GM21390 (cell line): ENCODE data around the gene EPB41L2.
A peak's percentile ranks its signal among the peaks of the same experiment; 100 is the strongest.
"Not testable (repeated sequence)": the region's sequence is repeated elsewhere in the genome, so short reads cannot be mapped to it uniquely, and the experiment has no call there.

Experiments used
- ATAC-seq: cut with Tn5 transposase; IDR thresholded peaks from one replicate; pipeline ENCODE4 v1.9.1; 2021; ENCODE audit not compliant: unreplicated experiment

EPB41L2 gene

DNA sequence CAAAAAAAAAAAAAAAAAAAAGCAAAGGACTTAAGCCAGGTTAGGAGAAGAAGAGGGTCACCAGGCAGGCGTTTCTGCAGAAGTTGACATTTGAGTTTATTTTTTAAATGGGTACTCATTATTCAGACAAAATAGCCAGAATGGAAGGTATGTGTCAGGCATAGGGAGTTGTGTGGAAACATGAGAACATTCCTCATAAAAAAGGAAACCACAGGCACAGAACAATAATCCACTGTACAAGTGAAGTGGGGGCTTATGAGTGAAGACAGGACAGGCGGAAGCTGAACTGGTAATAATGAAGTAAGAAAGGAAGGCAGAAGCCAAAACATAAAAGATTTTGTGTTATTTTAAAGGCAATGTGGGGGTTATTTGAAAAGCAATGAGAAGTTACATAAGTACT is 104.6 kb downstream of the EPB41L2 start:
- ATAC-seq = no peak

DNA sequence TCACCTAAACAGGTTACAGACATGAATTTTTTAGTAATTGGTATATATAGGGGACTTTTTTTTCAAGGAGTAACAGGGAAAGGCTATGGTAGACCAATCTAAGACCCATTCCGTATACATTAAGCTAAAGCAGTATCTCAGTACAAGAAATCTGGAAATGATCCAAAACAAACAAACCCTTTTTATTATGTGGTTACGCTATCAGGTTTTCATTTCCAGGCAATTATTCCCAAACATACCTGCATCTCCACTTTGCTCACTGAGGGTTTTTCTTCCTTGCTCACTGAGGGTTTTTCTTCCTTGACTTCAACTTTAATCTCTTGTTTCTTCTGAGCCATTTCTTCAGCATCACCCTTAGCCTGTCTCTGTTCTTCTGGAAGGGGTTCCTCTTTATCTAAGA is 107.3 kb downstream of the EPB41L2 start:
- no peak for ATAC-seq

DNA sequence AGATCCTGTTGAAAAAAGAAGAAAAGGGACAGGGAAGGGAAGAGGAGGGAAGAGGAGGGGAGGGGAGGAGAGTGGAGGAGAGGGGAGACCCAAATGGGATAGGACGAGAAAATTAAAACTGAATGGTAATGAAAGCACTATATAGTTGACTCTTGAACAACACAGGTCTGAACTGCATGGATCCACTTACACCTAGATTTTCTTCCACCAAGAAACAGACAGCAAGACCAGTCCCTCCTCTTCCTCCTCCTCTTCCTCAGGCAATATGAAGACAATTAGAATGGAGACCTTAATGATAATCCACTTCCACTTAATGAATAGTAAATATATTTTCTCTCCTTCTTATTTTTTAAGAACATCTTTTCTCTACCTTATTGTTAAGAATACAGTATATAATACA is 113.5 kb downstream of the EPB41L2 start:
- ATAC-seq = no peak

DNA sequence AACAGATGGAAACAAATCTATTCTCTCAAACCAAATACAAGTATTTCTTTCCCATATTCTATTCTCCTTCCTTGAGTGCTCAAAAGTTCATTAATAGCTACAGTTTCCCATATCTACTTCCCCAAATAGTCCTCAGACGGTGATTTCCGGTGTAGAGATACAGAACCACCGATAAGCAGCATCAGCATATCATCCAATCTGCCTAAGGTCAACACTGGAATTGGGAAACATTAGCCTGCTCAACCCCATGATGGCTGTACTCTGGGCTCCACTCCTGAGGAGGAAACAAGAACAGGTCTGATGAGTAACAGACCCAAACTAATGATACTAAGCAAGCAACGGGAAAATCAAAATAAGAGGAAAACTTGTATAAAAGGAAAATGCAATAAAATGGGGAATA is 115.6 kb downstream of the EPB41L2 start:
- ATAC-seq = no peak

DNA sequence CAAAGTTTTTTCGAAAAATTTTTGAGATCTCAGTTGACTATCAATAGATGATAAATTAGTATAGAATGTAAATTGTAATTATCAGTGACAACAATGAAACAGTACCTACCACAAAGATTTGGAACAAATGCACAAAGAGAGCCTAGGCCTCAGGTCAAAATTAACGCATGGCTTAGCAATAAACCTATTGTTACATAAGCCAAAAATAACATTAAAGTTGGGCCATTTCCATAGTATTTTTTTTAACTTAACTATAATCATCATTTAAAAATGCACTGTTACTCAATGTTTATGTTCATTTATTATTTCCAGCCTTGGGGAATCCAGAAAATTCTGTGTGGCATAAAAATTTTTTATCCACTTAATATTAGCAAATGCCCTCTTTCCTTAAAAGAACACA is 117.0 kb downstream of the EPB41L2 start:
- no peak for ATAC-seq

DNA sequence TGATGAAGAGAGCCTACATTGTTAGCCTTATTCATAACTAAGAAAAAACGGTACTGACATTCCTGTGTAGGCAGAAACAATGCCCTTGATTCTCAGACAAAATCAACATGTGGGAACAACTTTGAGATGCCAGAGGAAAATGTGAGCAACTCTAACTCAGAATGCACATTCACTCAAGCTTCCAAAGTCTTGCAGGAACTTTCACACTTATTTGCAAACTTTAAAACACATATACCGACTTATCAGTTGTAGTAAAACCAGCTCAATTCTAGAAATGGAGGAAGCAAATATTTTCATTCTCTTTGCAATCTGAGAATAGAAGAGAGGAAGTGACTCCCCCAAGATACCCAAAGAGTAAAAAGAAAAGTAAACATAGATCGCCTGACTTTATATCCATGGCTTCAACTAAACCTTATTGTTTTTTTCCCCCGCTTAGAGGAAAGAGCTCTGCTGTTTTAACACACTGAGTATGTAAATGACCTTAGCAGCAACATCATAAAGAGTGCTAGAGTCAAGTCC is 117.6 kb downstream of the EPB41L2 start:
- peak; percentile 55 for ATAC-seq

DNA sequence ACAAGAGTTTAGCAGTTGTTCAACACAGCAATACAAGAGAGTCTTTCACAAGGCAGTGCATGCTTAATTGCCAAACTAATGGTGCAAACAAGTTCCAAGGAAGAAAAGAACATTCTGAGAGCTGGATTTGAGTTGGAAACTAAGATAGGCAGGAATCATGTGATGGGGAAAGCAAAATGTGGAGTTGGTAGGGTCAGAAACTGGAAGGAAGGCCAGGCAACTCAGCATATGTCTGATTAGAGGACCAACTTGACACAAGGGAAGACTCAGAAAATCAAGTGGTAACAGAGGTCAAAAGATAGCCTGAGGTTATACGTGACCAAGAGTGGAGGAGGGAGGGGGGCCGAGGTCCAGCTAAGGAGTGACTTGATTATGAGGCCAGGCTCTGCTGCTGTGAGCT is 118.6 kb downstream of the EPB41L2 start:
- no peak for ATAC-seq

DNA sequence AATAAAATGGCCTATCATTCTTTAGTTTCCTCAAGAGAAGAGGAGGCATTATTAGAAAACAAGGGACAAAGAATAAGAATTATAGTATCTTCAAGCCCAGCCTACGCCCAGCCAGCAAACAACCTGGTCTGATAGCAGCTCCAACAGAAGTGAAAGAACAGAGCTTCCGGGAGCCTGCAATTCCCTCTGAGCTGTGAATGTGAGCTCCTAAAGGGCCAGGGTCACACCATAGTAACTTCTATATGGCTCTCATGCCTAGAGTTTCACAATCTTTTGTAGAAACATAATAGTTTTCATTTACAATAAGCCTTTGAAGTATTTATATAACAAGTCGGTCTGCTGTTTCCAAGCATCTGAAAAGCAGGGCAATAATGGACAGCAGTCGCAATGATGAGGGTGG is 119.3 kb downstream of the EPB41L2 start:
- ATAC-seq = no peak

DNA sequence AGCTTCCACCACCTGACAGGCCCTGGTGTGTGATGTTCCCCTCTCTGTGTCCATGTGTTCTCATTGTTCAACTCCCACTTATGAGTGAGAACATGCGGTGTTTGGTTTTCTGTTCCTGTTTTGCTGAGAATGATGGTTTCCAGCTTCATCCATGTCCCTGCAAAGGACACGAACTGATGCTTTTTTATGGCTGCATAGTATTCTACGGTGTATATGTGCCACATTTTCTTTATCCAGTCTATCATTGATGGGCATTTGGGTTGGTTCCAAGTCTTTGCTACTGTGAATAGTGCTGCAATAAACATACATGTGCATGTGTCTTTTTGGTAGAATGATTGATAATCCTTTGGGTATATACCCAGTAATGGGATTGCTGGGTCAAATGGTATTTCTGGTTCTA is 120.3 kb downstream of the EPB41L2 start:
- not testable (repeated sequence) for ATAC-seq

DNA sequence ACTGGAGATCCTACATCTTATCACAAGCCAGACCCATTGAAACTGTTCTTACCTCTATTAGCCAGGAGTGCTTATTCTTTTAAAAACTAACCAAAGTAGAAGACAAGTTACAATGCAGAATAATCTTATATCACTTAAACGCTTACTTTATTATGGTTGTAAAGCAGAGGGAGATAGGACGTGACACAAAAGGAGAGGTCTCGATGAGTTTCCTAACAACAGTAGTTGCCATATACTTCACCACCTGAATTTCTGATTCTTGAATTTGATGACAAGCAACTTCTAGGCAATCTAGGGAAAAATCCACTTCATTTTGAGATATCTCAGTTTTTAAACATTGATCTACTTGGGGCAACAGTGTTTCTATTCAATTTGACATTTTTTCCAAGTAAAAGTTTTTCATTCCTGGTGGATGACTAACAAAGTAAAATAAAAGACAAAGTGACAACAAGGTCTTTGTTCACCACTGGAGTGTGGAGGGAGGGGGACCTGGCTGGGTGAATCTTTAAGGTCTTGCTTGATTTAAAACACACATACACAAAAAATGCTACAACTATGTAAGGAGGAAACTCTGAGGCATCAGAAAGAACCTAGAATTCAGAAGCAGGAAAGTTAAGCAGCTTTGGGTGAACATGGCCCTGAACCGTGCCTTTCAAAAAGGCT is 125.0 kb downstream of the EPB41L2 start:
- no peak for ATAC-seq

DNA sequence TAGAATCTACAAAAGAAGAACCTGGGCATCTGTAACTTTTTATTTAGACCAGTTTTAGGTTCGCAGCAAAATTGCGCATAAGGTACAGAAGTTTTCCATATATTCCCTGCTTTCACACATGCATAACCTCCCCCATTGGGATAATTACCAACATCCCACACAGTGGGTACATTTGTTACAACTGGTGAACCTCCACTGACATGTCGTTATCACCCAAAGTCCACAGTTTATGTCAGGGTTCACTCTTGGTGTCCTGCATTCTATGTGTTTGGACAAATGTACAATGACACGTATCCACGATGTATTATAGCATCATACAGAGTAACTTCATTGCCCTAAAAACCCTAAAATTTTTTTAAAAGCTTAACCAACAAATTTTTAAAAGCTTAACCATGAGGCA is 126.1 kb downstream of the EPB41L2 start:
- no peak for ATAC-seq

DNA sequence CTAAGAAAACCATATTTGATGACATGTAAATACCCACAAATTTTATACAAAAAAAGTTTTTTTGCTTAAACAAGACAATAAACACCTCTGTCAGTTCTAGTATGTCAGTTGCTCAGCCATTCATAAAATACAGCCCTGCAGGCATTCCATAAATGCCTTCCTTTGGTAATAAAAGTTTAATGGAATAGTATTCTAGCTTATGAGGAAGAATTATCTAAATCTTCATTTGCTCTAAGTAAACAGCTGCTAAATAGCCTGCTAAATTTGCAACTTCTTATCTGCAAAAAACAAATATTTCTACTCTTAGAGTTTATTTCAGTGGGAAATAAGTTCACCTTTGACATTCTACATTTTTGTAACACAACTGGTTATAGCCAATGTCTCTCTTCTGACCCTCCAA is 127.1 kb downstream of the EPB41L2 start:
- ATAC-seq = no peak

DNA sequence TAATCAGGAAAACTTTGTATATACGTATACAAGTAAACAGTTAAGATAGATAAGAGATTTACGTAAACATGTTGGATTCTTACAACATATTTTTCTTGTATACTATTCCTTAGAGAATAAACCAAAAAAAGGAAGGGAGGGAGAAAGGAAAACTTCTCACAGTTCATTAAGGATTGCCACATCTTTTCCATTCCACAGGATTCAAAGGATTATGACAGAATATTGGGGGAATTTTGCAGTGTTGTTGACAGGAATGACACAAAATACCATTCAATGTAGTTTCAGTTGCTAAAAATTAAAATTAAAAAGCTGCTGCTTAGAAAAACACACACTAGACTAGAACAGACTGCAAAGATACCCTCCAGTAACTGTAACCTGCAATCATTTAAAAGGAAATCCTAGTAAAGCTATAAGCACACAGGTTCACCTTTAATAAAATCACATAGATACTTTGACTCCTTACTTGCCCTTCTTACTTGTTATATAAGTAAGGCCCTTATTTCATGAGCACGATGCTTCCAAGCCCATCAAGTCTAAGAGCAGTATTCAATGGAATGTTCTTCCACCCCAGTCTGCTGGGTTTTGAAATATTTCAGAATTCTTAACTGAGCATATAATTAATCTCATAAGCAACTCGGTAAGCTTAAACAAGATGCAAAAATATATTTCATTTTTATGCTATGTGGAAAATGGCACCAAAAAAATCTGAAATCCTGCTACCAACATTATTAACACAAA is 128.0 kb downstream of the EPB41L2 start:
- ATAC-seq = no peak

DNA sequence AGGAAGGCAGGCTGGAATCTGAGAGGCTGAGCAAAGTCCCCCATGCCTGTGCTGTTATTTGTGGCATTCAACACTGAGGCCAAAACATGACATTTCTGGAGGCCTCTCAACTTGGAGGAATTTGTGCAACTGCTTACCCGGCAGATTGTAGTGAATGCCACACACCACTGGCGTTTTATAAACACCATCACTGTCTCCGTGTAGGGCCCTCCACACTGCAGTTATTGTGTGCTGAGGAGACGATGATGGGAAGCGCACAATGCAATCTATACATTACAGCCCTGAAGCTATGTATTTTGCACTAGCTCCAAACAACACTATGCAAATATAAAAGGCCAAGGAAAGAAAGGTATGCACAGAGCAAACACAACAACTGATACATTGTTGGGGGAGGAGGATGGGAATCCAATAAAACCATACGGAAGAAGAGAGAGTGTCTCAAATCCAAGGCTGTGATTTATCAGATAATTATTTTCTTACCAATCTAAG is 129.3 kb downstream of the EPB41L2 start:
- ATAC-seq = no peak

DNA sequence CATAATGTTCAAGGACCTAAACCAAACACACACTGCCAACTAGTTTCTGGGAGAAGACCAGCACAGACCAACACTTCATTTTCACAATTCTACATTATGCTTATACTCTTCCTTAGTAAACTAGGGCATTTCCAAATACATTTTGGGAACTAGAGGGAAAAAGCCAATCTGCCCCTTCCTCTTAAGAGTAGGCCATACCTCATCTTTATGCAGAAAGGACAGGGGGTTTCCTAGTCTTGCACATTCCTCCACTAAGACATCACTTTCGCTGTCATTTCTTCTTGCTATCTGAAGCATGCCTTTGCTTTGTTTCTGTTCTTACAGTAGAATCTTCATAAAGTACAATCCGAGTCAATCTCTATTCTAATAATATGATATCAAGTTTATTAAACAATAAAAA is 130.1 kb downstream of the EPB41L2 start:
- ATAC-seq = no peak

DNA sequence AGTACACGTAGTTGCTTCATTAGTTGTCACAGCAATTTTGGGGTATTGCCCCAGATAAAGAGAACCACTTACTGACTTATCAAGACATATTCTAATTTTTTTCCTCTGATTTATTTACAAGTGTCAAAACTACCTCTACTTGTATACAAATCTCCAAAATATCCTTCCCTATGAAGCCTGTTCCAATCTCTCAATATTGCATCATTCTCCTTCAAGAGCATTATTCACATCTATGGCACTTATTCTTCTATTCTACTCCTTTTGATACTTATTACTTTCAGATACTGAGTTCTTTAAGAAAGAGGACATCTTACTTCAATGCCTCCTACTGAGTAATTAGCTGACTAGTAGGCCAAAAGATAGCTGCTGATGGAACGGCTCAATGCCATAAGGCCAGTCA is 130.6 kb downstream of the EPB41L2 start:
- ATAC-seq = no peak

DNA sequence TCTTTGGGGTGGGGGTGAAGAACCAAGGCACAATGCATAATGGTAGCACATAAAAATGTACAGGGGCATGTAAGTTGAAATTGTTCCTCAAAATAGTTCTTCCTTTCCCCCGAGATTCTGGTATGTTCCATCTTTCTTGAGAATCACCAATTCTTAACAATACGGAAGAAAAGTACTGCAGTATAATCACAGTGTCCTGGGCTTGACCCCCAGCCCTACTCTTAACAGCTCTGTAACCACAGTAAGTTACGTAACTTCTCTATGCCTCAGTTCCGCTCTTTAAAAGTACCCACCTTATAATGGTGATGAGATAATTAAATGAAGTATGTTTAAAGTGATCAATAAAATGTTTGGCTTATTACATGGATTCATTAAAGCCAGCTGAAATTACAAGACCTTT is 131.4 kb downstream of the EPB41L2 start:
- ATAC-seq = no peak

DNA sequence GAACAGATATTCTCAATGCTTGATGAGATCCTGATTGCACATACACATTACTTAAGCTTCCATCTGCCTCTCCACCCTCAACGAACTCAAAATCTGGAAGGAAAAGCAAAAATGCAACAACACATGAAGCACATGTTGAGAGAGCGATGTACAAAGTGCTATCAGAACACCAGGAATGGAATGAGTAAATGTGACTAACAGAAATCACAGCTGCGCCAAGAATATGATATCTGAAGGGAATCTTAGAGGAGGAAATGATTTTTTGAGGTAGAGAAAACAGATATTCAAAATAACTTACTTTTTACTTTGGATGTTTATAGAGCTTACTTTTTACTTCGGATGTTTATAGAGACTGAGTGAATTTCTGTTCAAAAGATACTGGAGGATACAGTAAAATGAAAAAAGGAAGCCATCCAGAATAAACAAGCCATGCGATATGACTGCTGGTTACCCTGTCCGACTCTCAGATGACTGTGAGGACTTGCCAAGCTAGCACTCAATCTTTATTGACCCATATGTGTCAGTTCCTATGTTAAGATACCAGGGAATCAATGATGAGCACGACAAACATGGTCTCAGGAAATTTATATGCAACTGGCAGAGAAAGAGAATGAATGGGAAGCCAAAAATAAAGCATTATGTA is 133.9 kb downstream of the EPB41L2 start:
- ATAC-seq = no peak

DNA sequence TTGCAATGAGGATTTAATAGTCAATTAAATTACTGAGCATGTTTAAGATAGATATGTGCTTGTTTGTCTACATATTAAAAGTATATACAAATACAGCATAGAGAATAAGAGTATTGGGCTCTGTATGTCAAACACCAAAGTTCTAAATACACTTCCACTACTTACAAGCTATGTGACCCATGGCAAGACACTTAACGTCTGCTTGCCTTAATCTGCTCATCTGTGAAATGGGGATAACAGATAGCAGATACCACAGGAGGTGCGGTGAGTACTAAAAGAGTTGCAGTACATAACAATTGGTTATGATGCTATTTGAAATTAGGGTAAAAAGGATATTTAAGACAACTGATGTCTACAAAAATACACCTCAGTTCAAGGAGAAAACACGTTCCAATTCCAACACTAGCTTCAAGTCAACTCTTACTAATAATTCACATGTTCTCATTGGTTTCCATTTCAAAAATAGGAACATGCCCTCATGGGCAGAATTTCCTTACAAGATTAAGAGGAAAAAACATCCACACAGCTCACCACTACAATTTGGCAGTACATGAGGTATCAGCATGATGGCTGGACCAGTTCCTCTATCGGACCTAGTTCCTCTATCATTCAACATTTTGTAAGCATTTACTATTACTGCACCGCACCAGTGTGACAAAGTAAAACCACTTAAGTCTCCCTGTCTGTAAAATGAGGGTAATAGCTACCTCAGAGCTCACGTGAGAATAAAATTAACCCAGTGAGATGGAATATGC is 134.7 kb downstream of the EPB41L2 start:
- ATAC-seq = no peak

DNA sequence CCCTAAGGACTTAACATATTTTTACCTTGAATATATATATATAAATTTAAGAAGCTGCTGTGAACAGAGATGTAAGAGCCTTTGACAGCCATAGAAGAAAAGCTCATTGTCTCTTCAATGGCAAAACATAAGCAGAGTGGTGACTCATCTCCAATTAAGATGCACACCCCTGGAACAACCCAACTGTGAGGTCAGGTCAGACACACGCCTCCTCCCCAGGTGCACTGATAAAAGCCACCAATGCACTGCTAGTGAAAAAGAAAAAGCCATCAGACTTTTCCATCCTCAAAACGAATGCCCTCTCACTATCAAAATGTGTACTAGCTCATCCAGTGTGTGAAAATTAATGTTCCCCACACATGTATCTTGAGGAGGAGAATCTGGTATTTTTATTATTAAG is 135.7 kb downstream of the EPB41L2 start:
- ATAC-seq = no peak

DNA sequence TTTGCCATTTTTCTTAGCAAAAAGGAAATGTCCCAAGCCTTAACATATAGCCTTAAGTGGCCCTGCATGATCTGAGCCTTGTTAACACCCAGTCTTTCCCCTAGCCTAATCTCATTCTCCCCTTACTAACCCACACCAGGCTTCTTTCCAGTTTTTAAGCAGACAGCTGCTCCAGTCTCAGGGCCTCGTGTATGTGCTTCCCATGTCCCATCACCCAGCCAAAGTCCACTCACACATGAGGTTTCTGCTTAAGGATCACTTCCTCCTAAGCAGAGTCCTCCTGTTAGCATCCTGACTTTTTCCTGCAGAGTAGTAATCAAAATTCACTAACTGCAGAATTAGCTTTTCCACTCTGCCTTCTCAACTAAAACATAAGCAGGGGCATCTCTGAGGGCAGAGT is 139.7 kb downstream of the EPB41L2 start:
- no peak for ATAC-seq
